ENCODE measurements around the gene DAG1.

GRCh38 chr3:49454458-49454857, 15.6 kb upstream of the DAG1 start:
- TF ChIP-seq EZH2phosphoT487 (IDR thresholded peaks at IDR 0.05; ENCODE audit: borderline replicate concordance, low read length): no peak
- no peak for TF ChIP-seq CTCF (IDR thresholded peaks at IDR 0.05; ENCODE audit: low read depth, low read length, poor library complexity, severe bottlenecking)
